HepG2 (cell line): ENCODE data around the gene PAQR5. TPM values are rescaled to one million over a fixed set of nuclear protein-coding genes. Genes with fewer than 3 reads are reported as not detected.

Experiments used
- CEBPZ ChIP-seq: IDR thresholded peaks from 2 replicates; pipeline ENCODE4 v1.6.1; 2012; ENCODE audit warnings: low read length, improper control_type of control experiment
- EZH2 ChIP-seq: conservative IDR thresholded peaks from 2 replicates; pipeline ENCODE4 v1.6.1; 2012; ENCODE audit warnings: mild to moderate bottlenecking, low read depth, low read length, moderate library complexity
- SIN3A ChIP-seq: IDR thresholded peaks from 2 replicates; pipeline ENCODE4 v1.6.1; 2011; ENCODE audit warnings: low read depth, mild to moderate bottlenecking, control low read depth, low read length, borderline replicate concordance
- ZBTB37 ChIP-seq: sonication (generic); formaldehyde crosslinking; IDR thresholded peaks from 2 replicates; pipeline ENCODE4 v1.4.0; 2020; ENCODE audit warnings: mild to moderate bottlenecking, missing genetic modification reagents
- ZNF281 ChIP-seq: sonication (generic); formaldehyde crosslinking; IDR thresholded peaks from 2 replicates; pipeline ENCODE4 v1.4.0; 2020; ENCODE audit warnings: missing genetic modification reagents, borderline replicate concordance
- ZNF296 ChIP-seq: sonication (generic); formaldehyde crosslinking; conservative IDR thresholded peaks from 2 replicates; pipeline ENCODE4 v1.5.0; 2020; ENCODE audit warnings: mild to moderate bottlenecking, missing genetic modification reagents
- ZNF30 ChIP-seq: sonication (generic); formaldehyde crosslinking; IDR thresholded peaks from 2 replicates; pipeline ENCODE4 v1.5.0; 2020; ENCODE audit warnings: mild to moderate bottlenecking, missing genetic modification reagents
- polyA plus RNA-seq, 8 experiments: library from polyadenylated mRNA; depleted of rRNA in 3 of 8; stranded (reverse) in 7 of 8; unstranded in 1 of 8; fragments of >200 nt; fragmentation: Illumina TruSeq in 4 of 8; extraction: Trizol in 4 of 8; gene quantifications; 2 replicates each; pipeline versions ENCODE4 v1.2.1 to v1.2.3, GENCODE V29; 2011 to 2016; ENCODE audit warnings: low read depth in 4 of 8, missing spikeins in 1 of 8, mixed read lengths in 1 of 8; ENCODE audit not compliant: insufficient read depth in 1 of 8
- total RNA-seq, 5 experiments: library from RNA; depleted of rRNA; stranded (reverse); fragments of >200 nt; fragmentation: Illumina TruSeq; extraction: Trizol; gene quantifications; 2 replicates each; pipeline ENCODE4 v1.2.3, GENCODE V29; 2016; ENCODE audit warnings: low read depth in 1 of 5
- TF ChIP-seq, protein P1 (sequence below): sonication (generic); formaldehyde crosslinking; IDR thresholded peaks from 2 replicates; pipeline ENCODE4 v1.4.0; 2020; ENCODE audit warnings: missing genetic modification reagents, low read depth, mild to moderate bottlenecking, borderline replicate concordance
- TF ChIP-seq, protein P2 (sequence below): sonication (generic); formaldehyde crosslinking; IDR thresholded peaks from 2 replicates; pipeline ENCODE4 v1.4.0; 2020; ENCODE audit warnings: missing genetic modification reagents
- TF ChIP-seq, protein P3 (sequence below): sonication (generic); formaldehyde crosslinking; IDR thresholded peaks from 2 replicates; pipeline ENCODE4 v1.9.0; 2021; ENCODE audit warnings: missing genetic modification reagents, borderline replicate concordance
- TF ChIP-seq, protein P4 (sequence below): sonication (generic); formaldehyde crosslinking; IDR thresholded peaks from 2 replicates; pipeline ENCODE4 v1.4.0; 2020; ENCODE audit warnings: mild to moderate bottlenecking, low read depth, missing genetic modification reagents

PAQR5 gene
- total and polyA plus RNA-seq, 2 of the 13 experiments (the other 11 are each of a cell fraction or from before 2014, with no cell fraction given) = 0.53 to 1.3 TPM

GRCh38 chr15:69342460-69343076, 43.9 kb downstream of the PAQR5 start (continued):
- TF ChIP-seq, protein P1, sequence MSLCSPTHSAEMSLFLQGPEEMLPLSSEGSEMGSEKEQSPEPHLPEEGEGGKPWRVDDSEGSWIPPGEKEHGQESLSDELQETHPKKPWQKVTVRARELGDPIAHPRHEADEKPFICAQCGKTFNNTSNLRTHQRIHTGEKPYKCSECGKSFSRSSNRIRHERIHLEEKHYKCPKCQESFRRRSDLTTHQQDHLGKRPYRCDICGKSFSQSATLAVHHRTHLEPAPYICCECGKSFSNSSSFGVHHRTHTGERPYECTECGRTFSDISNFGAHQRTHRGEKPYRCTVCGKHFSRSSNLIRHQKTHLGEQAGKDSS (CRISPR knock-in tag) = no peak
- TF ChIP-seq EZH2 (no peak), CEBPZ (no peak), ZNF30 (CRISPR knock-in tag) (no peak), ZNF296 (no peak), ZBTB37 (CRISPR knock-in tag) (no peak), ZNF281 (CRISPR knock-in tag) (no peak), SIN3A (no peak)
- TF ChIP-seq, protein P2, sequence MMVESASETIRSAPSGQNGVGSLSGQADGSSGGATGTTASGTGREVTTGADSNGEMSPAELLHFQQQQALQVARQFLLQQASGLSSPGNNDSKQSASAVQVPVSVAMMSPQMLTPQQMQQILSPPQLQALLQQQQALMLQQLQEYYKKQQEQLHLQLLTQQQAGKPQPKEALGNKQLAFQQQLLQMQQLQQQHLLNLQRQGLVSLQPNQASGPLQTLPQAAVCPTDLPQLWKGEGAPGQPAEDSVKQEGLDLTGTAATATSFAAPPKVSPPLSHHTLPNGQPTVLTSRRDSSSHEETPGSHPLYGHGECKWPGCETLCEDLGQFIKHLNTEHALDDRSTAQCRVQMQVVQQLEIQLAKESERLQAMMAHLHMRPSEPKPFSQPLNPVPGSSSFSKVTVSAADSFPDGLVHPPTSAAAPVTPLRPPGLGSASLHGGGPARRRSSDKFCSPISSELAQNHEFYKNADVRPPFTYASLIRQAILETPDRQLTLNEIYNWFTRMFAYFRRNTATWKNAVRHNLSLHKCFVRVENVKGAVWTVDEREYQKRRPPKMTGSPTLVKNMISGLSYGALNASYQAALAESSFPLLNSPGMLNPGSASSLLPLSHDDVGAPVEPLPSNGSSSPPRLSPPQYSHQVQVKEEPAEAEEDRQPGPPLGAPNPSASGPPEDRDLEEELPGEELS = no peak
- TF ChIP-seq, protein P3, sequence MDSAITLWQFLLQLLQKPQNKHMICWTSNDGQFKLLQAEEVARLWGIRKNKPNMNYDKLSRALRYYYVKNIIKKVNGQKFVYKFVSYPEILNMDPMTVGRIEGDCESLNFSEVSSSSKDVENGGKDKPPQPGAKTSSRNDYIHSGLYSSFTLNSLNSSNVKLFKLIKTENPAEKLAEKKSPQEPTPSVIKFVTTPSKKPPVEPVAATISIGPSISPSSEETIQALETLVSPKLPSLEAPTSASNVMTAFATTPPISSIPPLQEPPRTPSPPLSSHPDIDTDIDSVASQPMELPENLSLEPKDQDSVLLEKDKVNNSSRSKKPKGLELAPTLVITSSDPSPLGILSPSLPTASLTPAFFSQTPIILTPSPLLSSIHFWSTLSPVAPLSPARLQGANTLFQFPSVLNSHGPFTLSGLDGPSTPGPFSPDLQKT (CRISPR knock-in tag) = no peak
- TF ChIP-seq, protein P4, sequence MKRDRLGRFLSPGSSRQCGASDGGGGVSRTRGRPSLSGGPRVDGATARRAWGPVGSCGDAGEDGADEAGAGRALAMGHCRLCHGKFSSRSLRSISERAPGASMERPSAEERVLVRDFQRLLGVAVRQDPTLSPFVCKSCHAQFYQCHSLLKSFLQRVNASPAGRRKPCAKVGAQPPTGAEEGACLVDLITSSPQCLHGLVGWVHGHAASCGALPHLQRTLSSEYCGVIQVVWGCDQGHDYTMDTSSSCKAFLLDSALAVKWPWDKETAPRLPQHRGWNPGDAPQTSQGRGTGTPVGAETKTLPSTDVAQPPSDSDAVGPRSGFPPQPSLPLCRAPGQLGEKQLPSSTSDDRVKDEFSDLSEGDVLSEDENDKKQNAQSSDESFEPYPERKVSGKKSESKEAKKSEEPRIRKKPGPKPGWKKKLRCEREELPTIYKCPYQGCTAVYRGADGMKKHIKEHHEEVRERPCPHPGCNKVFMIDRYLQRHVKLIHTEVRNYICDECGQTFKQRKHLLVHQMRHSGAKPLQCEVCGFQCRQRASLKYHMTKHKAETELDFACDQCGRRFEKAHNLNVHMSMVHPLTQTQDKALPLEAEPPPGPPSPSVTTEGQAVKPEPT = no peak
